GM23248 (cell line): ENCODE data around the gene CCDC141.

Experiments
- EZH2 ChIP-seq: fragments of 200-600 bp; sonication (generic); IDR thresholded peaks from 2 replicates; pipeline ENCODE4 v1.6.1; 2018; ENCODE audit warnings: antibody characterized with exemption, mild to moderate bottlenecking; ENCODE audit not compliant: insufficient read depth, poor library complexity, severe bottlenecking
- EZH2phosphoT487 ChIP-seq: fragments of 200-600 bp; sonication (generic); IDR thresholded peaks from 2 replicates; pipeline ENCODE4 v1.6.1; 2018; ENCODE audit warnings: antibody characterized with exemption, moderate library complexity, mild to moderate bottlenecking, low read depth; ENCODE audit not compliant: insufficient read depth

- TF ChIP-seq EZH2, result no peak
- 0 out of 2 replicates have a peak, but pooled peaks have one; percentile 42 for TF ChIP-seq EZH2phosphoT487
Observed at GRCh38 chr2:178912416-178913048, 137.4 kb downstream of the CCDC141 start.
